ENCODE measurements around the gene SNTB2. TPM values are rescaled to one million over a fixed set of nuclear protein-coding genes. Genes with fewer than 3 reads are reported as not detected.
A peak's percentile ranks its signal among the peaks of the same experiment; 100 is the strongest.

The SNTB2 gene
- total and polyA plus RNA-seq, 2 of the 13 experiments (the other 11 are each of a cell fraction or from before 2014, with no cell fraction given), result 11.5 to 19.2 TPM

DNA sequence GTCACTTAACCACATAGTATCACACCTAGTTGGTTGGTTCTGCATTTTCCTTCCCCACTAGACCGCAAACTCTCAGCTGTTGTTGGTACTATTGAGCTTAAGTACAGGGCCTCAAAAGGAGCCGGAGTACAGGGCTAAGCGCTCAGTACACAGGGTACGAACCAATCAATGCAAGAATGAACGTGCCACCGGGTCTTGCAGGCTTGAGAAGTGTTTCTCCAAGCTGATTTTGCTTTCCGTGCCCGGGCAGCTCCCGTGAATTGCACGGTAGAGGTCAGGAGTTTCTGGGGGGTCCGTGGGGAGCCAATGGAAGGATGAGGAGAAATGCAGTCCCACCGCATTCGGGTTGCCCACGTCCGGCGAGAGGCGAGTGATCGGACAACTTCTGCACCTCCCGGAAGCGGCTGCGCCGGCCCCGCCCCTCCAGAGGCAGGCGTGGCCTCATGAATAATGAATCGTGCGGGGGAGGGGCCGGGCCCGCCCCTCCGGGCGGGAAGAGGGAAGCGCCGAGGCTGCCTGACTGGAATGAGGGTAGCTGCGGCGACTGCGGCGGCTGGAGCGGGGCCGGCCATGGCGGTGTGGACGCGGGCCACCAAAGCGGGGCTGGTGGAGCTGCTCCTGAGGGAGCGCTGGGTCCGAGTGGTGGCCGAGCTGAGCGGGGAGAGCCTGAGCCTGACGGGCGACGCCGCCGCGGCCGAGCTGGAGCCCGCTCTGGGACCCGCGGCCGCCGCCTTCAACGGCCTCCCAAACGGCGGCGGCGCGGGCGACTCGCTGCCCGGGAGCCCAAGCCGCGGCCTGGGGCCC lies at the start of gene SNTB2 (continued):
- TF ChIP-seq, protein P1, sequence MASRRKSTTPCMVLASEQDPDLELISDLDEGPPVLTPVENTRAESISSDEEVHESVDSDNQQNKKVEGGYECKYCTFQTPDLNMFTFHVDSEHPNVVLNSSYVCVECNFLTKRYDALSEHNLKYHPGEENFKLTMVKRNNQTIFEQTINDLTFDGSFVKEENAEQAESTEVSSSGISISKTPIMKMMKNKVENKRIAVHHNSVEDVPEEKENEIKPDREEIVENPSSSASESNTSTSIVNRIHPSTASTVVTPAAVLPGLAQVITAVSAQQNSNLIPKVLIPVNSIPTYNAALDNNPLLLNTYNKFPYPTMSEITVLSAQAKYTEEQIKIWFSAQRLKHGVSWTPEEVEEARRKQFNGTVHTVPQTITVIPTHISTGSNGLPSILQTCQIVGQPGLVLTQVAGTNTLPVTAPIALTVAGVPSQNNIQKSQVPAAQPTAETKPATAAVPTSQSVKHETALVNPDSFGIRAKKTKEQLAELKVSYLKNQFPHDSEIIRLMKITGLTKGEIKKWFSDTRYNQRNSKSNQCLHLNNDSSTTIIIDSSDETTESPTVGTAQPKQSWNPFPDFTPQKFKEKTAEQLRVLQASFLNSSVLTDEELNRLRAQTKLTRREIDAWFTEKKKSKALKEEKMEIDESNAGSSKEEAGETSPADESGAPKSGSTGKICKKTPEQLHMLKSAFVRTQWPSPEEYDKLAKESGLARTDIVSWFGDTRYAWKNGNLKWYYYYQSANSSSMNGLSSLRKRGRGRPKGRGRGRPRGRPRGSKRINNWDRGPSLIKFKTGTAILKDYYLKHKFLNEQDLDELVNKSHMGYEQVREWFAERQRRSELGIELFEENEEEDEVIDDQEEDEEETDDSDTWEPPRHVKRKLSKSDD (CRISPR knock-in tag; IDR thresholded peaks at IDR 0.05; ENCODE audit: low read depth), result no peak; the same call in 1 of the 2 replicates
- peak; percentile 99 for TF ChIP-seq ZNF33B (CRISPR knock-in tag; IDR thresholded peaks at IDR 0.05)
- TF ChIP-seq ZNF235 (CRISPR knock-in tag; IDR thresholded peaks at IDR 0.05; ENCODE audit: borderline replicate concordance), result peak; percentile 97
- peak; percentile 87 for TF ChIP-seq GFI1 (CRISPR knock-in tag; IDR thresholded peaks at IDR 0.05; ENCODE audit: borderline replicate concordance)
- no peak for TF ChIP-seq ZNF570 (CRISPR knock-in tag; IDR thresholded peaks at IDR 0.05; ENCODE audit: borderline replicate concordance)
- peak; percentile 89 for TF ChIP-seq BATF2 (CRISPR knock-in tag; IDR thresholded peaks at IDR 0.05)
- TF ChIP-seq ZNF75D (CRISPR knock-in tag; IDR thresholded peaks at IDR 0.05; ENCODE audit: borderline replicate concordance), result no peak
- TF ChIP-seq SNAPC5 (CRISPR knock-in tag; IDR thresholded peaks at IDR 0.05; ENCODE audit: borderline replicate concordance), result no peak; the same call in 1 of the 2 replicates
- no peak for TF ChIP-seq NCOR1 (IDR thresholded peaks at IDR 0.05; ENCODE audit: borderline replicate concordance, low read length)
- peak; percentile 98 for TF ChIP-seq ZNF598 (CRISPR knock-in tag; IDR thresholded peaks at IDR 0.05; ENCODE audit: borderline replicate concordance)
- TF ChIP-seq KLF13 (CRISPR knock-in tag; IDR thresholded peaks at IDR 0.05), result peak; percentile 83; the same call in 1 of the 2 replicates
- 0 out of 2 replicates have a peak, but pooled peaks have one; percentile 13 for TF ChIP-seq ZNF724P (CRISPR knock-in tag; IDR thresholded peaks at IDR 0.05; ENCODE audit: borderline replicate concordance)
- TF ChIP-seq ZNF253 (CRISPR knock-in tag; IDR thresholded peaks at IDR 0.05; ENCODE audit: borderline replicate concordance), result peak; percentile 28; the same call in 1 of the 2 replicates
- peak; percentile 58 for TF ChIP-seq BCL3 (CRISPR knock-in tag; IDR thresholded peaks at IDR 0.05)
- TF ChIP-seq ZNF709 (CRISPR knock-in tag; IDR thresholded peaks at IDR 0.05), result peak; percentile 84; the same call in 1 of the 2 replicates
- TF ChIP-seq MAX (IDR thresholded peaks at IDR 0.05), result peak; percentile 62; the same call in 1 of the 2 replicates
- TF ChIP-seq, protein P2, sequence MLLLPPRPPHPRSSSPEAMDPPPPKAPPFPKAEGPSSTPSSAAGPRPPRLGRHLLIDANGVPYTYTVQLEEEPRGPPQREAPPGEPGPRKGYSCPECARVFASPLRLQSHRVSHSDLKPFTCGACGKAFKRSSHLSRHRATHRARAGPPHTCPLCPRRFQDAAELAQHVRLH (CRISPR knock-in tag; IDR thresholded peaks at IDR 0.05; ENCODE audit: borderline replicate concordance, low read depth), result 0 out of 2 replicates have a peak, but pooled peaks have one; percentile 79
- peak; percentile 94; the same call in 1 of the 2 replicates for TF ChIP-seq MAF1 (CRISPR knock-in tag; IDR thresholded peaks at IDR 0.05; ENCODE audit: borderline replicate concordance)
- TF ChIP-seq, protein P3, sequence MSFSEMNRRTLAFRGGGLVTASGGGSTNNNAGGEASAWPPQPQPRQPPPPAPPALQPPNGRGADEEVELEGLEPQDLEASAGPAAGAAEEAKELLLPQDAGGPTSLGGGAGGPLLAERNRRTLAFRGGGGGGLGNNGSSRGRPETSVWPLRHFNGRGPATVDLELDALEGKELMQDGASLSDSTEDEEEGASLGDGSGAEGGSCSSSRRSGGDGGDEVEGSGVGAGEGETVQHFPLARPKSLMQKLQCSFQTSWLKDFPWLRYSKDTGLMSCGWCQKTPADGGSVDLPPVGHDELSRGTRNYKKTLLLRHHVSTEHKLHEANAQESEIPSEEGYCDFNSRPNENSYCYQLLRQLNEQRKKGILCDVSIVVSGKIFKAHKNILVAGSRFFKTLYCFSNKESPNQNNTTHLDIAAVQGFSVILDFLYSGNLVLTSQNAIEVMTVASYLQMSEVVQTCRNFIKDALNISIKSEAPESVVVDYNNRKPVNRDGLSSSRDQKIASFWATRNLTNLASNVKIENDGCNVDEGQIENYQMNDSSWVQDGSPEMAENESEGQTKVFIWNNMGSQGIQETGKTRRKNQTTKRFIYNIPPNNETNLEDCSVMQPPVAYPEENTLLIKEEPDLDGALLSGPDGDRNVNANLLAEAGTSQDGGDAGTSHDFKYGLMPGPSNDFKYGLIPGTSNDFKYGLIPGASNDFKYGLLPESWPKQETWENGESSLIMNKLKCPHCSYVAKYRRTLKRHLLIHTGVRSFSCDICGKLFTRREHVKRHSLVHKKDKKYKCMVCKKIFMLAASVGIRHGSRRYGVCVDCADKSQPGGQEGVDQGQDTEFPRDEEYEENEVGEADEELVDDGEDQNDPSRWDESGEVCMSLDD (CRISPR knock-in tag; IDR thresholded peaks at IDR 0.05; ENCODE audit: borderline replicate concordance), result no peak
- no peak for TF ChIP-seq ZFP62 (CRISPR knock-in tag; IDR thresholded peaks at IDR 0.05)
